KBM-7 (cell line): ENCODE data around the gene KRTCAP2.

Experiments
- DNase-seq: peaks from one replicate; pipeline ENCODE4 v3.0.0-alpha.2; 2015
- in situ Hi-C: fragments of 300-500 bp; cut with MboI; formaldehyde crosslinking; loops from 2 replicates; pipeline ENCODE4 v1.14.3; 2020; ENCODE audit warnings: low sequenced_read_pairs, low pct_unique_long_range_greater_than_20kb, mixed read lengths

Gene KRTCAP2

GRCh38 chr1:155140630-155140953 lies 32.5 kb downstream of the KRTCAP2 start:
- in situ Hi-C loops = no loop called here
- DNase-seq = no peak

- in situ Hi-C loops = no loop called here
- peak; percentile 86 for DNase-seq
Measured at GRCh38 chr1:155139895-155140629, 33.0 kb downstream of the KRTCAP2 start, which contains the start of gene DPM3. DPM3 (minus strand) TSS chr1:155140531; CDS start chr1:155140240, 291 bp downstream.

GRCh38 chr1:155137154-155137949 lies 35.8 kb downstream of the KRTCAP2 start:
- in situ Hi-C loops = no loop called here

GRCh38 chr1:155136748-155137147 lies 36.4 kb downstream of the KRTCAP2 start:
- peak; percentile 21 for DNase-seq
- in situ Hi-C loops = no loop called here

More at GRCh38 chr1:155137154-155137949, 35.8 kb downstream of the KRTCAP2 start:
- DNase-seq = no peak

GRCh38 chr1:155135415-155136028 lies 37.6 kb downstream of the KRTCAP2 start, which contains the start of gene SLC50A1:
SLC50A1 (plus strand) TSS chr1:155135852; CDS start chr1:155135912, 60 bp downstream.
- in situ Hi-C loops = no loop called here
- peak; percentile 95 for DNase-seq

GRCh38 chr1:155134880-155135414 lies 38.2 kb downstream of the KRTCAP2 start:
- peak; percentile 81 for DNase-seq
- in situ Hi-C loops = no loop called here

- no peak for DNase-seq
- in situ Hi-C loops = no loop called here
Measured at GRCh38 chr1:155134322-155134721, 38.8 kb downstream of the KRTCAP2 start.

- no peak for DNase-seq
- in situ Hi-C loops = no loop called here
Measured at GRCh38 chr1:155133799-155134281, 39.3 kb downstream of the KRTCAP2 start.

- in situ Hi-C loops = no loop called here
- DNase-seq = no peak
Measured at GRCh38 chr1:155131856-155132255, 41.2 kb downstream of the KRTCAP2 start.

GRCh38 chr1:155131285-155131684 lies 41.8 kb downstream of the KRTCAP2 start:
- no peak for DNase-seq
- in situ Hi-C loops = no loop called here

GRCh38 chr1:155130272-155131006 lies 42.7 kb downstream of the KRTCAP2 start:
- in situ Hi-C loops = no loop called here
- no peak for DNase-seq

GRCh38 chr1:155128755-155129473 lies 44.2 kb downstream of the KRTCAP2 start:
- in situ Hi-C loops = no loop called here
- peak; percentile 15 for DNase-seq

GRCh38 chr1:155127967-155128754 lies 44.9 kb downstream of the KRTCAP2 start:
- no peak for DNase-seq
- in situ Hi-C loops = no loop called here

GRCh38 chr1:155127105-155127966 lies 45.8 kb downstream of the KRTCAP2 start, which contains the start of gene EFNA1:
EFNA1 (plus strand) TSS chr1:155127876; CDS start chr1:155127978, 102 bp downstream.
- DNase-seq = peak; percentile 54
- in situ Hi-C loops = no loop called here

- DNase-seq = no peak
- in situ Hi-C loops = no loop called here
Measured at GRCh38 chr1:155126556-155127104, 46.5 kb downstream of the KRTCAP2 start.

GRCh38 chr1:155125946-155126555 lies 47.1 kb downstream of the KRTCAP2 start:
- DNase-seq = no peak
- in situ Hi-C loops = no loop called here
